ENCODE measurements around the gene SCN1A. TPM values are rescaled to one million over a fixed set of nuclear protein-coding genes. Genes with fewer than 3 reads are reported as not detected.

Gene SCN1A
- total RNA-seq, 1 experiment from 2014 or later = 0.03 TPM

- in situ Hi-C loops (cut with HindIII; ENCODE audit: low pct_unique_long_range_greater_than_20kb, low sequenced_read_pairs) = no loop called here
- peak; percentile 93 for DNase-seq (ENCODE audit: low read depth)
These were observed 173.9 kb downstream of the SCN1A start, which contains the start of gene TTC21B for GRCh38 chr2:165953655-165954606. Gene TTC21B (minus strand): TSS chr2:165953776. CDS start chr2:165953705, 71 bp downstream.

DNA sequence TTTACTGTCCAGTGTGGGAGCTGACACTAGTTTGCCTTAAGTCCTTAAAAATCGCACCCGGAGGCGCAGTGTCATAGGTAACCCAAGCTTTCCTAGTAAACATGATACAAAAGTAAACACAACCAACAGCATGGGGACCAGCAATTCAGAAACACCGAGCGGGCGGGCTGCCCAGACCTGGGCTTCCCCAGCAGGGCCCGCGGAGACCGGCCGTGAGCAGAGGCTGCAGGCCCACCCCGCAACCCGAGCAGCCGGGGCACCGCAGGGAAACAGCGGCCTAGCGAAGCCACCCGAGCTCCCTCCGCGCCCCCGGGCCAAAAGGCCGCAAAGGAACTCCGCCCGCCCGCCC, 174.5 kb downstream of the SCN1A start:
- in situ Hi-C loops (cut with HindIII; ENCODE audit: low pct_unique_long_range_greater_than_20kb, low sequenced_read_pairs) = no loop called here
- no peak for DNase-seq (ENCODE audit: low read depth)

GRCh38 chr2:165952741-165953211, 175.0 kb downstream of the SCN1A start:
- peak; percentile 25 for DNase-seq (ENCODE audit: low read depth)
- in situ Hi-C loops (cut with HindIII; ENCODE audit: low pct_unique_long_range_greater_than_20kb, low sequenced_read_pairs) = no loop called here

DNA sequence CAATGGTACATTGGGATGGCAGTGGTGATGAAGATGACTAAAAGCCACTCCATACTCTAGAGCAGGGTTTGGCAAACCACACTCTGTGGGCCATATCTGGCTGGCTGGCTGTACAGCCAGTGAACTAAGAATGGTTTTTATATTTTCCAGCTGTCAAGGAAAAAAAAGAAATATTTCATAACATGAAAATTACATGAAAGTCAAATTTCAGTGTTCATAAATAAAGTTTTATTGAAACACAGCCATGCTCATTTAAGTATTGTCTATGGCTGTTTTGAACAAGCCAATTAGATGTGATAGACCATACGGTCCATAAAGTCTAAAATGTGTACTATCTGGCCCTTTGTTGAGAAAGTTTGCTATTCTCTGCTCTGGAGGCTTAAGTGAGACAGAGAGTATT, 175.7 kb downstream of the SCN1A start:
- no peak for DNase-seq (ENCODE audit: low read depth)
- in situ Hi-C loops (cut with HindIII; ENCODE audit: low pct_unique_long_range_greater_than_20kb, low sequenced_read_pairs) = no loop called here

DNA sequence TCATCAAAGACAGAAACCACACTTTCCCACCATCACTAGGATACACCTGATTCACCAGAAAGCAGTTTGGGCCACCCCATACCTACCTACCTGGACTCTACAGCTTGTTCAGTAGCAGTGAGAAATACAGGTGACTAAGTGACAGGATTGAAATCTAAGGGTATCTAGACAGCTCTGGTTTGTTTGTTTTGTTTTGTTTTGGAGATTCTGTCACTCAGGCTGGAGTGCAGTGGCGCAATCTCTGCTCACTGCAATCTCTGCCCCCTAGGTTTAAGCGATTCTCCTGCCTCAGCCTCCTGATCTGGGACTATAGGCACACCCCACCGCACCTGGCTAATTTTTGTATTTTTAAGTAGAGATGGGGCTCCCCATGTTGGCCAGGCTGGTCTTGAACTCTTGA, 177.4 kb downstream of the SCN1A start:
- in situ Hi-C loops (cut with HindIII; ENCODE audit: low pct_unique_long_range_greater_than_20kb, low sequenced_read_pairs) = no loop called here
- no peak for DNase-seq (ENCODE audit: low read depth)

DNA sequence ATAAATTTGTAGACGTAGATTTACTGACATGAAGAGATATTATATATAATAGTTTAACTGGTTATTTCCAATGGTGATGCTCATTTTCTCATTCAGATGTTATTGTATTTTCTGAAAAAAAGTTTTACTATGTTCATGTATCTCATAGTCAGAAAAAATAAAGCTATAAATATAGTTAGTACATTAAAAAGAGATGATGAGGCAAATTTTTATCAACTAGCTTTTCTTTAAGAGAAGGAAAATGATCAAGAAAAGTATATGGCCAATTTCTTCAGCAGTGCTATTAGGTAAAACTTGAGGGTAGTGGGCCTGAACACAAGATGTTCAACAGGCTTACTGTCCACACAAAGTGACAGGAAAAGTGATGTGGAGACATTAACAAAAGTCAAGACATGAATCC, 186.0 kb downstream of the SCN1A start:
- DNase-seq (ENCODE audit: low read depth) = no peak
- in situ Hi-C loops (cut with HindIII; ENCODE audit: low pct_unique_long_range_greater_than_20kb, low sequenced_read_pairs) = no loop called here

GRCh38 chr2:165938237-165938636, 189.6 kb downstream of the SCN1A start:
- in situ Hi-C loops (cut with HindIII; ENCODE audit: low pct_unique_long_range_greater_than_20kb, low sequenced_read_pairs) = no loop called here
- DNase-seq (ENCODE audit: low read depth) = no peak

Other genes with a start within 250 kb of the SCN1A start
- gene TTC21B, start 174.2 kb downstream of the SCN1A start, total RNA-seq (2014; rRNA removed; shearing (Covaris generic); ENCODE audit: low replicate concordance) = 6.8 and 8.6 TPM in 2 replicates
- 0.95 and 2.2 TPM in 2 replicates for gene SCN9A, start 247.9 kb upstream of the SCN1A start, total RNA-seq (2014; rRNA removed; shearing (Covaris generic); ENCODE audit: low replicate concordance)